ENCODE results near the gene MEI1. TPM values are rescaled to one million over a fixed set of nuclear protein-coding genes. Genes with fewer than 3 reads are reported as not detected.

Gene MEI1
- total RNA-seq, 1 donor from 2014 or later, result 22.3 TPM

DNA sequence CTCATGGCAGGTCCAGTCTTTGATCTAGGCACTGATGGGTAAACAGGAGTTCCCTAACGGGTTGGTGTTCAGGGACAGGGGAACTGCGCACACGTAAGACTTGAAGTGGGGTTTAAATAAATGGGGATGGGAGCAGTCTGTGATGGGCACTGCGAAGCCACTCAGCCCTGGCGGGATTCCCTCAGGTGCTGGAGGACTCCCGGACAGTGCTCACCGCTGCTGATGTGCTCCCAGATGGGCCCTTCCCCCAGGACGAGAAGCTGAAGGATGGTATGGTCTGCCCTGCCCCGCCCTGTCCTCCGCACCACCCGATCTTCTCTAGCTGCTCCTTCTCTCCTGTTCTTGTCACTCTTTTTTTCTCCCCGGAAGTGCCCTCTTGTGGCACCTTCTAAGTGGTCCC lies 110.7 kb downstream of the MEI1 start:
- Mint-ChIP-seq H3K4me3 (no peak overlapping the region), H3K9me3 (no peaks in the 10 kb centered on the region), H3K27ac (no peak overlapping the region), H3K27me3 (ENCODE audit: insufficient read depth) (no peaks in the 10 kb centered on the region), H3K36me3 (ENCODE audit: low read depth) (peaks cover 21% of the 10 kb centered on the region), H3K4me1 (ENCODE audit: low read depth) (peaks cover 1% of the 10 kb centered on the region)
- no peak for DNase-seq (ENCODE audit: low spot score)
- intact Hi-C loops (cut with micrococcal nuclease), result no loop called here

DNA sequence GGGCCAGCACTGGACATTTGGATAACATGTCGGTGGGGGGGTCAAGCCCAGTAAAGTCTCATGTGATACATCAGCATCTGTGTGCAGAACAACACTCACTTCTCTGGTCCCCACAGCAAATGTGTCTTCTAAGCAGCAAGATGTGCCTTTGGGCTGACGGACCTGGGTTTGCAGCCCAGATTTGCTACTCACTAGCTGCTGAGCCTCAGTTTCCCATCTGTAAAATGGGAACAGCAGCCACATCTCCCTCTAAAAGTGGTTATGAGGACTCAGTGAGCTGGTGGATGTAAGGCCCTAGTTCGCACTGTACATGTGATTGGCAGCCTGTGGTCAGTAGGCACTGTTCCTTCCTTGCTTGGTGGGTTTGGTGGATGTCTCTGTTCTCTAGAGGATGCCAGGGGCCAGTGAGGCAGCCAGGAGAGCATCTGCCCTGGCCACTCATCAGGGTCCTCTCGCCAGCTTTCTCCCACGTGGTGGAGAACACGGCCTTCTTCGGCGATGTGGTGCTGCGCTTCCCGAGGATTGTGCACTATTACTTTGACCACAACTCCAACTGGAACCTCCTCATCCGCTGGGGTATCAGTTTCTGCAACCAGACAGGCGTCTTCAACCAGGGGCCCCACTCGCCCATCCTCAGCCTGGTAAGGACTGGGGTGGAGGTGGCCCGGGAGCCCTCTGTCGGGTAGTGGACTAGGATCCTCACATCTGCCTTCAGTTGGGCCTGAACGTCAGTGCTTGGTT lies 113.7 kb downstream of the MEI1 start:
- H3K4me1 Mint-ChIP-seq (ENCODE audit: low read depth), result peaks cover 6% of the 10 kb centered on the region
- intact Hi-C loops (cut with micrococcal nuclease), result no loop called here
- DNase-seq (ENCODE audit: low spot score), result no peak
- H3K27ac Mint-ChIP-seq, result no peak overlapping the region
- H3K4me3 Mint-ChIP-seq, result no peak overlapping the region
- H3K27me3 Mint-ChIP-seq (ENCODE audit: insufficient read depth), result no peaks in the 10 kb centered on the region
- peaks cover 24% of the 10 kb centered on the region for H3K36me3 Mint-ChIP-seq (ENCODE audit: low read depth)
- no peaks in the 10 kb centered on the region for H3K9me3 Mint-ChIP-seq

DNA sequence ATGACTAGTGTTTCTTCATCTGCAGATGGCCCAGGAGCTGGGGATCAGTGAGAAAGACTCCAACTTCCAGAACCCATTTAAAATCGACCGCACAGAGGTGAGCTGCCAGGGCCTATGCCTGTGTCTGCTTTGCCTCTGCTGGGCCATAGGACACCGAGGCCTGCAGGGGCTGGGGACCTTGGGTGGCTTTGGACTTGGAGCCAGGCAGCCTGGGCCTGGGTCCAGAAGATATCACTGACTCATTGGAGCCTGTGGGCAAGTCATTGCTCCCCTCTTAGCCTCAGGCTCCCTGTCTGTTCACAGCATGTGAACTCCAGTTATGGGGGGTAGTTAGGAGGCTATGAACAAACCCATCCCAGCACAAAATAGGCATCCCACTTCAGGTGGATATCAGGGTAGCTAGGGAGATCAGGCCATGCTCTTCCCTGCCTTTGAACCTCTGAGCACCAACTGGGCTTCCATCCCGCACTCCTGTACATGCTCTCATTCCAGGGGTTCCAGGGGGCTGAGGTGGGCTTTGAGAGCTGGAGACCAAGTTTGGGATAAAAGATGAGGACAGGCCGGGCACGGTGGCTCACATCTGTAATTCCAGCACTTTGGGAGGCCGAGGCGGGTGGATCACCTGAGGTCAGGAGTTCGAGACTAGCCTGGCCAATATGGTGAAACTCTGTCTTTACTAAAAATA lies 114.6 kb downstream of the MEI1 start:
- intact Hi-C loops (cut with micrococcal nuclease), result no loop called here
- Mint-ChIP-seq H3K9me3 (no peaks in the 10 kb centered on the region), H3K4me3 (no peak overlapping the region), H3K36me3 (ENCODE audit: low read depth) (peaks cover 22% of the 10 kb centered on the region), H3K4me1 (ENCODE audit: low read depth) (peaks cover 6% of the 10 kb centered on the region), H3K27me3 (ENCODE audit: insufficient read depth) (no peaks in the 10 kb centered on the region), H3K27ac (no peak overlapping the region)
- DNase-seq (ENCODE audit: low spot score), result no peak

DNA sequence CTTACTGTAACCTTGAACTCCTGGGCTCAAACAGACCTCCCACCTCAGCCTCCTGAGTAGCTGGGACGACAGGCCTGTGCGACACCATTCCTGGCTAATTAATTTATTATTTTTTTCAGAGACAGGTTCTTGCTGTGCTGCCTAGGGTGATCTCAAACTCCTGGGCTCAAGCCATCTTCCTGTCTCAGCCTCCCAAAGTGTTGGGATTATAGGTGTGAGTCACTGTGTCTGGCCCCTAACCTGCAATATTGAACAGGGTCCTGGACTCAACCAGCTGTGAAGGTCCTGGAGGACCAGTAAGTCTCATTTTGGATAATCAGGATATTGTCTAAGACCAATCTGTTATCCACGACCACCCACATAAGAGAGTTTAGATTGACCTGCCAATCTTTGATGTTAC lies 116.4 kb downstream of the MEI1 start:
- Mint-ChIP-seq H3K36me3 (ENCODE audit: low read depth) (peaks cover 25% of the 10 kb centered on the region), H3K4me1 (ENCODE audit: low read depth) (peaks cover 6% of the 10 kb centered on the region), H3K27me3 (ENCODE audit: insufficient read depth) (no peaks in the 10 kb centered on the region), H3K4me3 (no peak overlapping the region), H3K9me3 (no peaks in the 10 kb centered on the region), H3K27ac (no peak overlapping the region)
- intact Hi-C loops (cut with micrococcal nuclease), result no loop called here
- no peak for DNase-seq (ENCODE audit: low spot score)

DNA sequence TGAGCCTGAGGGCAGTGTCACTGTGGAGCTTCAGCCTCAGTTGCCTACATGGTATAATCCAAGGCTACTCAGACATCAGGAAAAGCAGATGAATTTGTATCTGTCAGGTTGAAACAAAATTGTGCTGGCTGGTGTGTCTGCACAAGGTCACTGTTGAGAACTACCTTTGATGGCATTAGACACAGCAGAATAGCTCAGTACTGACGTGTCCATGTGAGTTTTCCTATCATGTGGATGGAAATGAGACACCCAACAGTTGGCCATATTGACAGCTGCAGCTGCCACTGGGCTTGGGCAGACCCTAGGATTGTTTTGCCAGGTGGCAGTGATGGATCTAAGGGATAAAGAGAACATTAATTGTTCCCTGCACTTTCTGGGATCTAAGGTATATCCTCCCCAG lies 116.9 kb downstream of the MEI1 start:
- Mint-ChIP-seq H3K4me3 (no peak overlapping the region), H3K4me1 (ENCODE audit: low read depth) (peaks cover 6% of the 10 kb centered on the region), H3K9me3 (no peaks in the 10 kb centered on the region), H3K27ac (no peak overlapping the region), H3K27me3 (ENCODE audit: insufficient read depth) (no peaks in the 10 kb centered on the region), H3K36me3 (ENCODE audit: low read depth) (peaks cover 28% of the 10 kb centered on the region)
- intact Hi-C loops (cut with micrococcal nuclease), result no loop called here
- no peak for DNase-seq (ENCODE audit: low spot score)

DNA sequence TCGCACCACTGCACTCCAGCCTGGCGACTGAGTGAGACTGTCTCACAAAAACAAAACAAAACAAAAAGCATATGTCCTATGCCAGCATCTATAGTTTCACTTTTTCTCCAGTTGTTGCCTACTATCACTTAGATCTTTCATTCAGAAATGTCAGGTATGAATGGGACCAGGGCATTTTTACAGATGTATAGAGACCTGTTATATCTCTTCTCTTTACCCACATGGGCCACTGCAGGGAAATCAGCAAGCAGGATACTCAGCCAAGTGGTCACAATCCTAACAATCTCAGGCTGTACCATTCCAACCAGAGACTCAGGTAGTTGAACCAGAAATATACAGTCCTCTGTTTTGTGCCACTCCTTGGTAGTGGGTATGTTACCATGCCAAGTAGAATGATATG lies 117.6 kb downstream of the MEI1 start:
- intact Hi-C loops (cut with micrococcal nuclease), result no loop called here
- H3K9me3 Mint-ChIP-seq, result no peaks in the 10 kb centered on the region
- peaks cover 12% of the 10 kb centered on the region for H3K4me1 Mint-ChIP-seq (ENCODE audit: low read depth)
- H3K27me3 Mint-ChIP-seq (ENCODE audit: insufficient read depth), result no peaks in the 10 kb centered on the region
- H3K36me3 Mint-ChIP-seq (ENCODE audit: low read depth), result peaks cover 33% of the 10 kb centered on the region
- no peak for DNase-seq (ENCODE audit: low spot score)
- H3K4me3 Mint-ChIP-seq, result no peak overlapping the region
- H3K27ac Mint-ChIP-seq, result no peak overlapping the region

DNA sequence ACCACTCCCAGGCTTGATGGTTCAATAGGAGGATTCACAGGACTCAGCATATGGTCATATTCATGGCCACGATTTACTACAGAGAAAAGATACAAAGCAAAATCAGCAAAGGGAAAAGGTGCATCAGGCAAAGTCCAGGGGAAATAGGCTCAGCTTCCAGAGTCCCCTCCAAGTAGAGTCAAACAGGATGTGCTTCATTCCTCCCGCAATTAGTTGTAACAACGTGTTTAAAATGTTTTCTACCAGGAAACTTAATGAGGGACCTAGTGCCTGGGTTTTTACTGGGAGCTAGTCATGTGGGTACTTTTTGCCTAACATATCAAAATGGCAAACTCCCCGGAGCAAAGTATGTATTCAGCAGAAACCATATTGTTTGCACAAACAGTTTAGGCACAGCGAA lies 118.7 kb downstream of the MEI1 start:
- no peak for DNase-seq (ENCODE audit: low spot score)
- Mint-ChIP-seq H3K4me1 (ENCODE audit: low read depth) (peaks cover 23% of the 10 kb centered on the region), H3K36me3 (ENCODE audit: low read depth) (peaks cover 39% of the 10 kb centered on the region), H3K9me3 (no peaks in the 10 kb centered on the region), H3K27me3 (ENCODE audit: insufficient read depth) (no peaks in the 10 kb centered on the region), H3K4me3 (no peak overlapping the region), H3K27ac (no peak overlapping the region)
- intact Hi-C loops (cut with micrococcal nuclease), result no loop called here

DNA sequence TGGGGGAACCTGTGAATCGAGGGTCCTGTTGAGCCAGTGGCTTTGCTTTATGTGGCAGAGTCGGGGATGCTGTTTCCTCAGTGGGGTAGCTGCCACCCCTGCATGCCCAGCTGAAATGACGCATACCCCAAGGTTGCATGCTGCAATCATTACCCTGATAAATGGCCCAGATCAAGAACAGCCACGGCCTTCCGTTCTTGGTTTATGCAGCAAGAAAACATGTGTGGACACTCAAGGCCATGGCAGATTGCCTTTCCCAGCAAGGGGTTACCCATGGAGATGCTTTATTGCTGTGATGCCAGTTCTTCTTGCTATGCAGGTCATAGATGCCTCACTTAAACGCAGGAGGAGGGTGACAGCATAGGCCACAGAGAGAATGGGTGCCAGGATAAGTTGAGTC lies 119.3 kb downstream of the MEI1 start:
- peaks cover 28% of the 10 kb centered on the region for H3K4me1 Mint-ChIP-seq (ENCODE audit: low read depth)
- H3K4me3 Mint-ChIP-seq, result no peak overlapping the region
- H3K36me3 Mint-ChIP-seq (ENCODE audit: low read depth), result peaks cover 37% of the 10 kb centered on the region
- DNase-seq (ENCODE audit: low spot score), result no peak
- H3K9me3 Mint-ChIP-seq, result no peaks in the 10 kb centered on the region
- intact Hi-C loops (cut with micrococcal nuclease), result no loop called here
- no peaks in the 10 kb centered on the region for H3K27me3 Mint-ChIP-seq (ENCODE audit: insufficient read depth)
- no peak overlapping the region for H3K27ac Mint-ChIP-seq

DNA sequence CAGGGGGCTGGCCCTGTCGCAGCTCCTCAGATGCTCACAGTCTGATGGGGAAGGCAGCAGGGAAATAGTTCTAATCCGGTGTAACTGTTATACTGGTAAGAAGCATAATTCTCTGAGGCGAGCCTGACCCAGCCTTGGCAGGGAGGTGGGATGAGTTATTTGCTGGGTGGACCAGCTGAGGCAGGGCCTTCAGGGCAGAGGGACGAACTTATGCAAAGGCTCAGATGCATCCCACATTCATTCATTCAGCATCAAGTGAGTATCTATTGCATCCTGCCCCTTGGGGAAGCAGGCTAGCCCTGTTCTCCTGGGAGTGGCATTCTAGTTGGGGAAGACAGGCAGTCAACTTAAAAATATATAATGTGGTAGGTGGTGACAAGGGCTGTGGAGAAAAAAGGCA lies 120.0 kb downstream of the MEI1 start:
- Mint-ChIP-seq H3K4me1 (ENCODE audit: low read depth) (peaks cover 34% of the 10 kb centered on the region), H3K4me3 (no peak overlapping the region), H3K36me3 (ENCODE audit: low read depth) (peaks cover 39% of the 10 kb centered on the region), H3K27me3 (ENCODE audit: insufficient read depth) (no peaks in the 10 kb centered on the region), H3K27ac (peak overlapping the region; percentile 6), H3K9me3 (no peaks in the 10 kb centered on the region)
- DNase-seq (ENCODE audit: low spot score), result no peak
- intact Hi-C loops (cut with micrococcal nuclease), result no loop called here

DNA sequence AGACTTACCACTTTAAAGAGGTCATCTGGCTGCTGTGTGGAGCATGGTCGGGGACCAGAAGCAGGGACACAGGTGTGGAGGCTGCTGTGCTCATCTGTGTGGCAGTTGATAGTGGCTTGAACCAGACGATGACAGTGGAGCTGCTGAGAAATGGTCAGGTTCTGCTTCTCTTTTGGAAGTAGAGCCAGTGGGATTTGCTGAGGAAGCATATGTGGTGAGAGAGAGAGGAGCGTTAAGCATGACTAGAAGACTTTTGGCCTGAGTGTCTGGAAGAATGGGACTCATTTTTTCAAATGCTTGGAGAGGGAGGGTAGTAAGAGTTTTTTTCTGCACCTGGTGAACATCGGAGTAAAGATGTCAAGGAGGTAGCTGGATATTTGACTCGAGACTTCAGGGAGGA lies 121.1 kb downstream of the MEI1 start:
- DNase-seq (ENCODE audit: low spot score), result no peak
- peak overlapping the region; percentile 47 for H3K27ac Mint-ChIP-seq
- no peaks in the 10 kb centered on the region for H3K27me3 Mint-ChIP-seq (ENCODE audit: insufficient read depth)
- peaks cover 34% of the 10 kb centered on the region for H3K4me1 Mint-ChIP-seq (ENCODE audit: low read depth)
- no peaks in the 10 kb centered on the region for H3K9me3 Mint-ChIP-seq
- H3K36me3 Mint-ChIP-seq (ENCODE audit: low read depth), result peaks cover 41% of the 10 kb centered on the region
- no peak overlapping the region for H3K4me3 Mint-ChIP-seq
- intact Hi-C loops (cut with micrococcal nuclease), result no loop called here

DNA sequence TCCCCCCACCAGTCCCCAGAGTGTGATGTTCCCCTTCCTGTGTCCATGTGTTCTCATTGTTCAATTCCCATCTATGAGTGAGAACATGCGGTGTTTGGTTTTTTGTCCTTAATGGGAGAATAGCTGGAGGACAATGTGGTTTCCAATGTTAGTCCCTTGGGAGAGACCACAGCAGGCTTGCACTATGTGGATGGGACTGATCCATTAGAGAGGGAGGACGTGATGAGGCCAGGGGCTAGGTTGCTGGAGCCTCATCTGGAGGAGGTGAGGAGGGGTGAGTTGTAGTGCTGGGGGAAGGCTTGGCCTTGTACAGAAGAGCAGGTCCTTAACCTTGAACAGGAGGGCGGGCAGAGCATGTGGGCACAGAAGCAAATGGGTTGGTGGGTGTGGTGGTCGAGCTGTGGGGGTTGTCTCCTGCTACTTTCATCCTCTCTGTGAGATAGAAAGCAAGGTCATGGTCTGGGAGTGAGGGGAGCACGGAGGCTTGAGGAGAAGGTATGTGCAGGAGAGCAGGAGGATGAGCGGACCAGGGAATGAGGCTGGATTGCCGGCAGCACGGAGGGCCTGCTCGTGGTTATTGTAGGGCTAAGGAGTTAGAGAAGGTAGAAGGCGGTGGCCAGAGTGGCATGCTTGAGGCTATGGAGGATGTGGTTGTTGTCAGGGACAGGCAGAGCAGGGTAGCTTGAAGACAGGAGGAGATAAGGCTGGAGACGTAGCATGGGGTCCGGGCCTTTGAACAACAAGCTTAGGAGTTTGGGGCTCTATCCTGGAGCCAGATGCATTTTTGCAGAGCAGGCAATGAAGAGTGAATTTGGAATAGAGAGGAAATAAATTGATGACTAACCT lies 122.4 kb downstream of the MEI1 start:
- Mint-ChIP-seq H3K4me3 (no peak overlapping the region), H3K9me3 (no peaks in the 10 kb centered on the region), H3K27ac (peak overlapping the region; percentile 82), H3K4me1 (ENCODE audit: low read depth) (peaks cover 33% of the 10 kb centered on the region), H3K36me3 (ENCODE audit: low read depth) (peaks cover 44% of the 10 kb centered on the region), H3K27me3 (ENCODE audit: insufficient read depth) (no peaks in the 10 kb centered on the region)
- intact Hi-C loops (cut with micrococcal nuclease), result loop anchor here (1.0 kb wide), 5 partner anchors 21 to 136 kb away; partner anchors contain the start of gene CCDC134
- DNase-seq (ENCODE audit: low spot score), result no peak

DNA sequence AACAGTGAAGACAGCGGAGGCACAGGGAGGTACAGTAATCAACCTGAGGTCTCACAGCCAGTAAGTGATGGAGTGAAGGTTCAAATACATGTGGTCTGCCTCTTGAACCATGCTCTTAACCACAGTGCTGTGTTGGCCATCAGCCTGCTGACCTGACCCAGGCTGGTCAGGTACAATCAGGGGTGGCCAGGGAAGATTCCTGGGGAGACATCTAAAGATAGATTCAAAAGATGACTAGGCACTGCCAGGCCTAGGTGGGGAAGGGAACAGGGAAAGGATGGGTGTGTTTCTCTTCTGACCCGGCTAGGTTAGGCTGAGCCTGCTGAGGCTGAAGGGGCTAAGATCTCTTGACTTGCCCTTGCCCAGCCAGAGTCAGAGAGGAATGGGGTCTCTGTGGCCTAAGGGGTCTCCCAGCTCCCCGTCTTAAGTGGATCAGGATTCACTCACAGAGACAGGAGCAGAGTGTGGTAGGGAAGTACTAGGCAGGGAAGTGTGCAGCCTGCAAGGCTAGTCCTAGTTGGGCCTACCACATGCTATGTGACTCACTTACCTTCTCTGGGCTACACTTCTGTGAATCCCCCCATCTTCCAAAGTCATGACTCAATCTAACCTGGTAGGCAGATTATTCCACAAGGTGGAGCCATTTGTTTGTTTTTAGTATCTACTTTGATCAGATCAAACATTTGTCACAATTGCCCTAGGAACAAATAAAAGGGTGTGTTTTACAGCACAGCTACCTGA lies 123.2 kb downstream of the MEI1 start:
- peaks cover 36% of the 10 kb centered on the region for H3K4me1 Mint-ChIP-seq (ENCODE audit: low read depth)
- H3K27me3 Mint-ChIP-seq (ENCODE audit: insufficient read depth), result no peaks in the 10 kb centered on the region
- peak; percentile 23 for DNase-seq (ENCODE audit: low spot score)

More for the DNA sequence above, 123.2 kb downstream of the MEI1 start:
- intact Hi-C loops (cut with micrococcal nuclease), result loop anchor here (1.0 kb wide), 6 partner anchors 10 to 135 kb away; partner anchors contain the start of gene CCDC134
- no peaks in the 10 kb centered on the region for H3K9me3 Mint-ChIP-seq
- H3K36me3 Mint-ChIP-seq (ENCODE audit: low read depth), result peaks cover 44% of the 10 kb centered on the region
- peak overlapping the region; percentile 82 for H3K27ac Mint-ChIP-seq
- H3K4me3 Mint-ChIP-seq, result no peak overlapping the region

Measured in activated T-helper 1 cell treated with anti-CD3 and anti-CD28 coated beads, Interleukin-12 subunit alpha, Interleukin-12 subunit beta, Interleukin-2, Interleukin-4 antibody, amounts not matched to agents 30 ng/mL and 10 ng/mL and 1 ng/mL, durations not matched to agents 14 hours and 24 hours and 36 hours (primary cell).